HL-60/S4 treated with retinoic acid at 250 ng/mL for 4 days and 3 days (cell line): ENCODE results near the gene ADH6.
"Not testable (repeated sequence)": the region's sequence is repeated elsewhere in the genome, so short reads cannot be mapped to it uniquely, and the experiment has no call there.

Experiments used
- in situ Hi-C: fragments of 300-500 bp; cut with MboI; formaldehyde crosslinking; loops from 2 replicates; pipeline ENCODE4 v1.7.0; 2022; ENCODE audit warnings: low sequenced_read_pairs

The ADH6 gene

DNA sequence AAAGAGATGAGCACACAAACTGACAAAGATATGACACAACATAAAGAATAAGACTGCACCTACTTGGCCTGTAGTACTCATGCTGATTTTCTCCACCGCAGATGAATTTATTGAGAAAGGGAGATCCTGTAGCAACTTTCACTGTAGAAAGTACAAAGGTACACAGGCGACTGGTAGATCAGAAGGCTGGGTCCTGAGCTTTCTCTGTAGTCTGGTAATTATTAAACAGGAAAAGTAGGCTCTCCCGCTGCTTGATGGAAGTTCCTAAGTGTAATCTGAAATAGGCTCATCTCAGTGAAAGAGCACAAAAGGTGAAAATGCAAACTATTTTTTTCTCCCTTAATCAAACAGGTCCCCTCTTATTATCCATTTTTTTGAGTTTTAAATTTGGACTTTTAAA lies at the start of gene ADH6:
TSS of gene ADH6 (minus strand) at position 175 of the 400 bp plus-strand sequence. CDS start at position 81, 94 bp downstream.
- in situ Hi-C loops = no loop called here

- in situ Hi-C loops = no loop called here
These were observed 45.9 kb upstream of the ADH6 start for GRCh38 chr4:99264927-99265326.

DNA sequence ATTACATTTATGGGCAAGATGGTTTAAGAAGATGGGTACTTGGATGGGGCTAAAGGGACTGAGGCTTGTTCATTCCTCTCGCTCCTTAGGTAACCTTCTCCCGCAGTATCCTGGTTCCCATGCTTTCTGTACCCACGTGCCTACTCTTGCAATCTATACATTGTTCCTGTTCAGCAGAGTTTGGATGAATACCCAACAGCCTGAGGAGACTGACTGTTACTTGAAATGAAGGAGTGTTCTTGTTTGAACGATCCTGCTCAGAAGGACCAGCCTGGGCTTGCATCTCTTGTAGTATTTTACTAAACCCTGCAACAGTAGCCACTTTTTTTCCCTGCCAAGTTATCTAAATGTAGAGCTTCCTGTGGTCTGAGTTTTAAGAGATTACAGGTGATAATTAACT lies 33.7 kb upstream of the ADH6 start:
- in situ Hi-C loops = no loop called here

- in situ Hi-C loops = no loop called here
These were observed 29.7 kb upstream of the ADH6 start for GRCh38 chr4:99248714-99249113.

GRCh38 chr4:99235955-99236354 lies 16.9 kb upstream of the ADH6 start:
- in situ Hi-C loops = no loop called here

GRCh38 chr4:99234331-99235010 lies 15.4 kb upstream of the ADH6 start:
- in situ Hi-C loops = no loop called here

DNA sequence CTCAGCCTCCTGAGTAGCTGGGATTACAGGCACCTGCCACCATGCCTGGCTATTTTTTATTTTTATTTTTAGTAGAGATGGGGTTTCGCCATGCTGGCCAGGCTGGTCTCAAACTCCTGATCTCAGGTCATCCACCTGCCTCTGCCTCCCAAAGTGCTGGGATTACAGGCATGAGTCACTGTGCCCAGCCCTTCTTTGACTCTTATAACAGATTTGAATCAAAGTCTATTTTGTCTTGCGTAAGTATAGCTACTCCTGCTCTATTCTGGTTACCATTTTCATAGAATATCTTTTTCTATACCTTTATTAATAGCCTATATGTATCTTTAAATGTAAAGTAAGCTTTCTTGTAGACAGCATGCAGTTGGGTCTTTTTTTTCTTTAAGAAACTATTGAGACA lies 14.4 kb upstream of the ADH6 start:
- in situ Hi-C loops = not testable (repeated sequence)

DNA sequence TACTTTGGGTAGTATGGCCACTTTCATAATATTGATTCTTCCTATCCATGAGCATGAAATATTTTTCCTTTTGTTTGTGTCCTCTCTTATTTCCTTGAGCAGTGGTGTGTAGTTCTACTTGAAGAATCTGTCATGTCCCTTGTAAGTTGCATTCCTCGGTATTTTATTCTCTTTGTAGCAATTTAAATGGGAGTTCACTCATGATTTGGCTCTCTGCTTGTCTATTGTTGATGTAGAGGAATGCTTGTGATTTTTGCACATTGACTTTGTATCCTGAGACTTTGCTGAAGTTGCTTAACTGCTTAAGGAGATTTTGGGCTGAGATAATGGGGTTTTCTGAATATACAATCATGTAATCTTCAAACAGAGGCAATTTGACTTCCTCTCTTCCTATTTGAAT lies 9.7 kb upstream of the ADH6 start:
- in situ Hi-C loops = not testable (repeated sequence)

DNA sequence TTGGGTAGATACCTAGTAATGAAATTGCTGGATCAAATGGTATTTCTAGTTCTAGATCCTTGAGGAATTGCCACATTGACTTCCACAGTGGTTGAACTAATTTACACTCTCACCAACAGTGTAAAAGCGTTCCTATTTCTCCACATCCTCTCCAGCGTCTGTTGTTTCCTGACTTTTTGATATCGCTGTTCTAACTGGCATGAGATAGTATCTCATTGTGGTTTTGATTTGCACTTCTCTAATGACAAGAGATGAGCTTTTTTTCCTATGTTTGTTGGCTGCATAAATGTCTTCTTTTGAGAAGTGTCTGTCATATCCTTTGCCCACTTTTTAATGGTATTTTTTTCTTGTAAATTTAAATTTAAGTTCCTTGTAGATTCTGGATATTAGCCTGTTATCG lies 8.6 kb upstream of the ADH6 start:
- in situ Hi-C loops = not testable (repeated sequence)

DNA sequence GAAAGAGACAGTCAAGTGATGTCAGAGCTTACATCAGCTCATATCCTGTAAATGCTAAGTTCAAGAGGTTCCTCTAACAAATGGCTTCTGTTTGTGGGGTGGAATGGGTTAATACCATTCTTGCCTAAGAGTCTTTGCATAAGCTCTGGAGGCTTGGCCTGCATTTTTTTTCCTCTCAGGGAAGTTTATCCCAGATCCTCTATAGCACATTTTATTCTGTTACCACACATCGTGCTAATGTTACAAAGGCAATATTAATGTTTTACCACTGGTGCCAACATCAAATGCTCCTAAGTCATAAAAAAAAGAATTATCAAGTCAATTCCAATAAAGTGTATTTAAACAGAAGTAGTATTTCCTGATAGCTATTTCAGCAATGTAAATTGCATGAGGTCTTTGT lies 2.9 kb upstream of the ADH6 start:
- in situ Hi-C loops = no loop called here

GRCh38 chr4:99219479-99219878 lies 433 bp upstream of the ADH6 start:
- in situ Hi-C loops = no loop called here

GRCh38 chr4:99215521-99215920 lies 3.5 kb downstream of the ADH6 start:
- in situ Hi-C loops = no loop called here

- in situ Hi-C loops = no loop called here
These were observed 8.3 kb downstream of the ADH6 start for GRCh38 chr4:99210789-99211188.

- in situ Hi-C loops = no loop called here
These were observed 9.4 kb downstream of the ADH6 start for GRCh38 chr4:99209671-99210070.

DNA sequence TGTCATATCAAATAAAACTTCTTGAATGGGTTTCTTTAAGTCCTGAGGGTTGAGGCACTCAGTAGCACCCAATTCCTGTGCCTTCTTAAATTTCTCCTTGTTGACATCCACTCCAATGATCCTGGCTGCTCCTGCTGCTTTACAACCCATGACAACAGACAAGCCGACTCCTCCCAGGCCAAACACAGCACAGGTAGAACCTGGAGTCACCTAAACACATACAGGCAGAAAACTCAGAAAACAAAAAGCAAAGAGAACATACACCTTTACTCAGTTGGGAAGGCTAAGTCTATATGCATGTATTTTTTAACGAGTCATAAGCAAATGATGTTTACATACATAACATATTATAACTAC lies 10.3 kb downstream of the ADH6 start:
- in situ Hi-C loops = no loop called here

- in situ Hi-C loops = no loop called here
These were observed 10.9 kb downstream of the ADH6 start for GRCh38 chr4:99207911-99208718.

GRCh38 chr4:99207069-99207743 lies 11.8 kb downstream of the ADH6 start:
- in situ Hi-C loops = no loop called here

DNA sequence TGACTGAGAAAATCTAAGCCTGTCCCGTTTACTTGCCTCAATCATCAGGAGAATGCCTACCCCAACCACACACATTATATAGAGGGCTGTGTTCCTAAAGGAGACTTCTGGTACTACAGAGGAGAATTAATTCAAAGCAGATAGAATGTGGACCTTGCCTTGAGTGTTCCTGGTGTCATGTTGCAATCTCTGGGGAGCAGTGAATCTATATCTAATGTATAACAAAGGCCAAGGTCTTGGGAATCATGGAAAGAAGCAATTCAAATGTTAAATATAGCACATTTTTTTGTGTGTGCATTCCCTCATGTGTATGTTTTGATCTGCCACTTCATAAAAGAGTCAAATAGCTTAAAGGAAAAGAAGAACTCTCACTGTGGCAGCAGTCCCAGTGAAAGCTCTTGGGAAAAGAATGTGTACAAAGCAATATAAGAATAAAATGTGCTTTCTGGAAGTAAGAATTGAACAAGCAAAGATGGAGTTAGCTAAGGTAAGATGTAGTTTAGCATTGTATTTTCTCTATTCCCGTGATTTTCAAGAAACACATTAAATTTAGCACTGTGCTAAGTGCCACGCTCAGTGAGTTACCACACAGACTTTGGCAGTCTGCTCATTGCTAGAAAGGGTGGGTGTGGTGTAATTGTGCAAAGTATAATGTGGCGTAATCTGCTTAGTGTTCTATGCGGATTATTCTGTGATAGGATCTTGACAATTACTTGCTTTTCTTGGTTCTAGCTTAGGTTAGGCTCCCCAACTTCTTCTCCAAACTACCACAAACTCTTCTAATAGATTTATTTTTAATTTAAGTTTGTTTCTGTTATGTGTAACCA lies 13.7 kb downstream of the ADH6 start:
- in situ Hi-C loops = no loop called here

DNA sequence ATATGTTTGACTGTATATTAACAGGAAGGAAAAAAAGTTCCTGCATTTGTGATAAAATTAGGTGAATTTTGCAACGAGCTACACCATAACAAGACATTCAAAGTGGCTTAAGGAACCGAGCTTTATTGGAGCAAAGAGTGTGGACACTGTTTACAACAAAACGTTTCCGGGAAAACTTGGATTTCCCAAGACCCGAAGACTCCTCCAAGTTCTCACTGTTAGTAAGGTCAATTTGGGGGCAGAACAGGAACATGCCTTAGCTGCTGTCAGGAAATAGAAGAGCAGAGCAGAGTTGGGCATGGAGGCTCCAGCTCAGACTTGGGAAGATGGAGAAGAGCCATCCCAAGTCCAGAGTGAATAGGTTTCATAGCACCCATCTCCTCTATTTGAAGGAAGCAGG lies 16.5 kb downstream of the ADH6 start:
- in situ Hi-C loops = no loop called here

- in situ Hi-C loops = no loop called here
These were observed 17.0 kb downstream of the ADH6 start for GRCh38 chr4:99202094-99202493.

DNA sequence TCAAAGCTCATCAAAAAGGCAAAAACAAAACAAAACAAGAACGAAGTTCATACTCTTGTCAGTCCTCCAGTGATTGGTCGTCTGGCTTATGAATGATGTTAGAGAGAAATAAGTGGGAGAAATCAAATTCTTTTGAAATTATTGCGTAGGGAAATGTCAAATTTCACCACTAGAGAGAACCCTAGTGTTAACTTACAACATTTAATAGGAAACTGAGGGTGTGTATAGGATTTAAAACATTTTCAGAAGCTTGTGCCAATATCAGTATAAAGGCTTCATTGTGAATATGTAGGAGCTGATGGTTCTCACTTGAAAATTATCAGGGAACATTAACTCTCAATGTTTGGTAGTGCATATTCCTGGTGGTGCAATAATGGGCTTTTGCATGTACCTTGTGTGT lies 17.4 kb downstream of the ADH6 start:
- in situ Hi-C loops = no loop called here
